Bronchial epithelial cell (primary cell): ENCODE data around the gene HAPSTR1. TPM values are rescaled to one million over a fixed set of nuclear protein-coding genes. Genes with fewer than 3 reads are reported as not detected.

Experiments
- DNase-seq: peaks from one replicate; pipeline ENCODE4 v3.0.0-alpha.2; 2010; ENCODE audit warnings: low read depth
- FAIRE-seq: peaks from 2 replicates; lab custom pipeline; 2011; peaks lifted over from hg19 to GRCh38; lab: Jason Lieb, UNC
- H3K27me3 ChIP-seq: 2 replicates; pipeline ENCODE4 v1.5.1; 2011; ENCODE audit warnings: low read length; ENCODE audit not compliant: control insufficient read depth, insufficient read depth
- H3K36me3 ChIP-seq: 2 replicates; pipeline ENCODE4 v1.5.1; 2011; ENCODE audit warnings: low read length; ENCODE audit not compliant: control insufficient read depth, insufficient read depth
- H3K4me3 ChIP-seq: 2 replicates; pipeline ENCODE4 v1.5.1; 2011; ENCODE audit warnings: mild to moderate bottlenecking, low read depth, low read length, control low read depth
- total RNA-seq: library from RNA; depleted of rRNA; stranded (reverse); fragments of >200 nt; gene quantifications from 2 replicates; pipeline ENCODE4 v1.2.1, GENCODE V29; 2014
- TF ChIP-seq, protein P1 (sequence below): IDR thresholded peaks from 2 replicates; pipeline ENCODE4 v1.5.1; 2011; ENCODE audit warnings: mild to moderate bottlenecking, moderate library complexity, low read length, control low read depth, inconsistent platforms; ENCODE audit not compliant: insufficient read depth, severe bottlenecking

HAPSTR1 gene
- total RNA-seq, 1 donor from 2014 or later = 66.1 TPM

DNA sequence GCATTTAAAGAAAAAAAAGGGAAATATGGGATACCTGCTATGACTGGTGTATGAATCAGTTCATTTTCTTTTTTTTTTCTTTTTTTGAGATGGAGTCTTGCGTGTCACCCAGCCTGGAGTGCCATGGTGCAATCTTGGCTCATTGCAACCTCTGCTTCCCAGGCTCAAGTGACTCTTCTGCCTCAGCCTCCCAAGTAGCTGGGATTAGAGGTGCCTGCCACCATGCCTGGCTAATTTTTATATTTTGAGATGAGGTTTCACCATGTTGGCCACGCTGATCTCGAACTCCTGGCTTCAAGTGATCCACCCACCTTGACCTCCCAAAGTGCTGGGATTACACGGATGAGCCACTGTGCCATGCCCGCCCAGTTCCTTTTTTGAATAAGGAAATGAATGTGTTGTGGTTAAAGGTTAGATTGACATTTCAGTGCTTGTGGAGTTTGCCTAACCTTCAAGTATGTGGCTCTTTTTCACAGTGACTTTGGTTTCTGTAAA is 7.7 kb downstream of the HAPSTR1 start:
- H3K4me3 ChIP-seq = no peak overlapping the region
- H3K27me3 ChIP-seq = no peaks in the 10 kb centered on the region
- DNase-seq = peak; percentile 84
- TF ChIP-seq, protein P1, sequence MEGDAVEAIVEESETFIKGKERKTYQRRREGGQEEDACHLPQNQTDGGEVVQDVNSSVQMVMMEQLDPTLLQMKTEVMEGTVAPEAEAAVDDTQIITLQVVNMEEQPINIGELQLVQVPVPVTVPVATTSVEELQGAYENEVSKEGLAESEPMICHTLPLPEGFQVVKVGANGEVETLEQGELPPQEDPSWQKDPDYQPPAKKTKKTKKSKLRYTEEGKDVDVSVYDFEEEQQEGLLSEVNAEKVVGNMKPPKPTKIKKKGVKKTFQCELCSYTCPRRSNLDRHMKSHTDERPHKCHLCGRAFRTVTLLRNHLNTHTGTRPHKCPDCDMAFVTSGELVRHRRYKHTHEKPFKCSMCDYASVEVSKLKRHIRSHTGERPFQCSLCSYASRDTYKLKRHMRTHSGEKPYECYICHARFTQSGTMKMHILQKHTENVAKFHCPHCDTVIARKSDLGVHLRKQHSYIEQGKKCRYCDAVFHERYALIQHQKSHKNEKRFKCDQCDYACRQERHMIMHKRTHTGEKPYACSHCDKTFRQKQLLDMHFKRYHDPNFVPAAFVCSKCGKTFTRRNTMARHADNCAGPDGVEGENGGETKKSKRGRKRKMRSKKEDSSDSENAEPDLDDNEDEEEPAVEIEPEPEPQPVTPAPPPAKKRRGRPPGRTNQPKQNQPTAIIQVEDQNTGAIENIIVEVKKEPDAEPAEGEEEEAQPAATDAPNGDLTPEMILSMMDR = no peak
- peaks cover 11% of the 10 kb centered on the region for H3K36me3 ChIP-seq
- no peak for FAIRE-seq

DNA sequence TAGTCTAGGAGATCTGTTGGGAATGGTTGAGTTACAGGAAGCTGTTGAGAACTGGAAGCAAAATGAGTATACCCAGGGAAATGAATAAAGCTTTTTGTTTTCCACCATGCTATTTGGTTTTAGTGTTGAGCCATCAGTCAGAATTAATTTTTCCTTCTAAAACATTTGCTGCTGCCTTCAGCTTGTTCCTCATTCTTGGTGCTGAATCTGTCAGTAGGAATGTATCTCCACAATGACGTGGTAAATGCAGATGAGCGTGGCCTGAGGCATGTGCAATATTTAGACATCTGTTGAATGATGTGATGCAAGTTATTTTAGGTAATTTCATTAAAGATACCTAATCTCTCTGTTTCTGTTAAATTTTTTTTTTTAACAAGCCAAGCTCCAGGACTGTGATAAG is 10.9 kb downstream of the HAPSTR1 start:
- no peaks in the 10 kb centered on the region for H3K27me3 ChIP-seq
- H3K36me3 ChIP-seq = peaks cover 16% of the 10 kb centered on the region
- no peak for FAIRE-seq
- H3K4me3 ChIP-seq = no peak overlapping the region
- TF ChIP-seq, protein P1 = no peak
- peak; percentile 86 for DNase-seq

DNA sequence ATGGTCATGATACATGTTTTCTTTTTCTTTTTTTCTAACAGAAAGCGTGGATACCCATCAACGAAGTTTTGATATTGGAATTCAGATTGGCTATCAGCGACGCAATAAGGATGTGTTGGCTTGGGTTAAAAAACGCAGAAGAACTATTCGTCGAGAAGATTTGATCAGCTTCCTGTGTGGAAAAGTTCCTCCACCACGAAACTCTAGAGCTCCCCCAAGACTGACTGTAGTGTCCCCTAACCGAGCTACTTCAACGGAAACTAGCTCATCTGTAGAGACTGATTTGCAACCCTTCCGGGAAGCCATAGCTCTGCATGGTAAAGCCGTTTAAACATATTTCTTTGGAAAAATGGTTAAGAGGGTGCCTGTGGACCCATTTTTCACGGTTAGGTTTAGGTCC is 11.5 kb downstream of the HAPSTR1 start:
- FAIRE-seq = no peak
- peaks cover 19% of the 10 kb centered on the region for H3K36me3 ChIP-seq
- TF ChIP-seq, protein P1 = no peak

DNA sequence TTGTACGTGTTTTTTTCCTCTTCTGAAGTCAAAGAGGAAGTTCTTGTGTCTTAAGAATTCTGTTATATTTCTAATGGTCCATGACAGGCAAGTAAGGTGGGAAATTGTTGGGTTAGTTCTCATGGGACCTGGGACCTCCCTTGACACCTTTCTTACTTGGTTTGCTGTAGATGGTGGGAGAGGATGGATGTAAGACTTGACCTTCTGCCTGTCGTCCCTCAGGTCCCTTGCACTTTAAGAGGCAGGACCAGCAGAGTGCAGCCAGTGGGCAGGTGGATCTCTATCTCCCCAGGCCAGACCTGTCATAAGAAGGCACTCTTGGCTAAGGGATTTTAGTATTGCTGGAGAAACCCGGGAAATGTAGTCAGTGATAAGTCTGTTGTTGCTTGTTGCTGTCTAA is 12.1 kb downstream of the HAPSTR1 start:
- no peak for DNase-seq
- H3K4me3 ChIP-seq = no peak overlapping the region
- H3K27me3 ChIP-seq = no peaks in the 10 kb centered on the region

More for the DNA sequence above, 11.5 kb downstream of the HAPSTR1 start:
- no peak for DNase-seq
- Histone ChIP-seq H3K27me3 (no peaks in the 10 kb centered on the region), H3K4me3 (no peak overlapping the region)

DNA sequence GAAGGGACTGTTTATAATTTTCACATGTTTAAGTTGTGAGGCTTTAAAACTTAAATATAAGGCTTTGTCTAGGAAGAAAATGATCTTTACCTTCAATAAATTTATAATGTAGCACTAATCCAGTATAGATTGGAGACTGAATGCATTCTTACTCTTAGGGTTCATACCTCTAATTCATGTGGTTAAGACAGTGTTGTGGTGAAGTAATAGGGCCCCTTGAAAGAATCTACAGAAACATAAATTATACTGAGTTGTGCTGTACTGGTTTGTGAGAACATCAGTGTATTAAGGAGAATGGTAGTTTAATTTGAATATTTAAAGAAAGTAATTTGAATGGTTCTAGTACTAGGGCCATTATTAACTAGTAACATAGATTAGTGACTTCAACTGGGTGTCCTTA is 13.7 kb downstream of the HAPSTR1 start:
- TF ChIP-seq, protein P1 = no peak
- Histone ChIP-seq H3K4me3 (no peak overlapping the region), H3K36me3 (peaks cover 24% of the 10 kb centered on the region), H3K27me3 (no peaks in the 10 kb centered on the region)
- DNase-seq (no peak), FAIRE-seq (no peak)

More for the DNA sequence above, 12.1 kb downstream of the HAPSTR1 start:
- no peak for FAIRE-seq
- TF ChIP-seq, protein P1 = no peak
- H3K36me3 ChIP-seq = peaks cover 22% of the 10 kb centered on the region
